ENCODE results near the gene UBL7.
"Not testable (repeated sequence)": the region's sequence is repeated elsewhere in the genome, so short reads cannot be mapped to it uniquely, and the experiment has no call there.

UBL7 gene

DNA sequence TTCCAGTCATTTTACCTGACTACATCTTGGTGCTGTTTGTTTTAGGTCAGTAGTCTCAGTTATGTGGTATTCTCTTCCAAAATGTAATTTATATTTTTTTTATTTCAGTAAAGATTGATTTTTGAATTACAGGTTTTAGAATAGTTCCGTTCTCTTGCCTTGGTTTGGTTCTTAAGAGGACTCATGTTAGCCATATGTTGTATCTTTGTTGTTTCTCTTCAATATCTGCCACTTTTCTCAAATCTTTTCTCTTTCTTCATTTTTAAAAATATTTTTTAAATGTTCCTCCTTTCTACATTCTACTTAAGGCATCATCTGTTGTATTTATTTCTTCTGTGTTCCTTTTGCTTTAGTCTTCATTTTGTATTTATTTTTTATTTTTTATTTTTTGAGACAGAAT is 5.6 kb upstream of the UBL7 start:
- H3K4me3 ChIP-seq (ENCODE audit: low read length): no peak overlapping the region
- no peak for DNase-seq (ENCODE audit: low read depth, low spot score)

DNA sequence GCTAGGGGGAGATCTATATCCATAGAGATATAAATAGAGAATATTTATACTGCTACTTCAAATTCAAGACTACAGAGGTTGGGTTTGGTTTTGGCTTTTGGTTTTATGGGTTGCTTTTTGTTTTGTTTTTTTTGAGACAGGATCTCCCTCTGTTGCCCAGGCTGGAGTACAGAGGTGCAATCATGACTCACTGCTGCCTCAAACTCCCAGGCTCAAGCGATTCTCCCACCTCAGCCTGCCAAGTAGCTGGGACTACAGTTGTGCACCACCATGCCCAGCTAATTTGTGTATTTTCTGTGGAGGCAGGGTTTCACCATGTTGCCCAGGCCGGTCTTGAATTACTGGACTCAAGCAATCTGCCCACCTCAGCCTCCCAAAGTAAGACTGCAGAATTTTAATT is 3.9 kb upstream of the UBL7 start:
- no peak for DNase-seq (ENCODE audit: low read depth, low spot score)
- H3K4me3 ChIP-seq (ENCODE audit: low read length): no peak overlapping the region

DNA sequence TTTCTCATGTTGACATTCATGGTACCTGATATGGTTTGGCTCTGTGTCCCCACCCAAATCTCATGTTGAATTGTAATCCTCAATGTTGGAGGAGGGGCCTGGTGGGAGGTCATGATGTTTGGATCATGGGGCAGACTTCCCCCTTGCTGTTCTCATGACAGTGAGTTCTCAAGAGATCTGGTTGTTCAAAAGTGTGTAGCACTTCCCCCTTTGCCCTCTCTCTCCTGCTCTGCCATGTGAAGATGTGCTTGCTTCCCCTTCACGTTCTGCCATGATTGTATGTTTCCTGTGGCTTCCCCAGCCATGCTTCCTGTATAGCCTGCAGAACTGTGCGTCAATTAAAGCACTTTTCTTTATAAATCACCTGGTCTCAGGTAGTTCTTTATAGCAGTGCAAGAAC is 3.3 kb upstream of the UBL7 start:
- no peak for DNase-seq (ENCODE audit: low read depth, low spot score)
- no peak overlapping the region for H3K4me3 ChIP-seq (ENCODE audit: low read length)

DNA sequence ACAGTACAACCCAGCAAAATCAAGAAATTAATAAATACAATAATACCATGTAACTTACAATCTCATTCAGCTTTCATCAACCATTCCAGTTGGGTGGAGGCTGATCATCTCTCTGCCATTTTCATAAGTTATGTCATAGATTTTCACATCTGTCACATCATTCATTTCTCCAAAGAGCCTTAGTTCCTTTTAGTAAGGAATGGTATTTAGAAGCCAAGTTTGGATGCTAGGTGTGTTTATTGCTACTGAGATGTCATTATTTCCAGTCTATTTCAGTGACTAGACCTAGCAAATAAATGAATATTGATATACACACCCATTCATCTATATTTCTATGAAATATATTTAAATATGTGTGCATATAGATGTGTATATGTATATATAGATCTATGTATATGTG is 2.7 kb upstream of the UBL7 start:
- DNase-seq (ENCODE audit: low read depth, low spot score): no peak
- H3K4me3 ChIP-seq (ENCODE audit: low read length): no peak overlapping the region

- DNase-seq (ENCODE audit: low read depth, low spot score): no peak
- H3K4me3 ChIP-seq (ENCODE audit: low read length): peak overlapping the region; percentile 81
Measured at GRCh38 chr15:74461847-74462511, 1.0 kb upstream of the UBL7 start.

GRCh38 chr15:74460298-74460697 is 662 bp downstream of the UBL7 start:
- DNase-seq (ENCODE audit: low read depth, low spot score): no peak
- peak overlapping the region; percentile 81 for H3K4me3 ChIP-seq (ENCODE audit: low read length)

DNA sequence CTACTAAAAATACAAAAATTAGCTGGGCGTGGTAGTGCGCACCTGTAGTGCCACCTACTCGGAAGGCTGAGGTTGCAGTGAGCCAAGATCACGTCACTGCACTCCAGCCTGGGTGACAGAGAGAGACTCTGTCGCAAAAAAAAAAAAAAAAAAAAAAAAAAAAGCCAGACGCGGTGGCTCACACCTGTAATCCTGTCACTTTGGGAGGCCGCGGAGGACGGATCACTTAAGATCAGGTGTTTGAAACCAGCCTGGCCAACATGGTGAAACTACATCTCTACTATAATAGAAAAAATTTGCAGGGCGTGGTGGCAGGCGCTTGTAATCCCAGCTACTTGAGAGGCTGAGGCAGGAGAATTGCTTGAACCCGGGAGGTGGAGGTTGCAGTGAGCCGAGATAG is 1.2 kb downstream of the UBL7 start:
- H3K4me3 ChIP-seq (ENCODE audit: low read length): peak overlapping the region; percentile 81; the same call in 1 of the 2 replicates
- not testable (repeated sequence) for DNase-seq (ENCODE audit: low read depth, low spot score)

- H3K4me3 ChIP-seq (ENCODE audit: low read length): no peak overlapping the region
- no peak for DNase-seq (ENCODE audit: low read depth, low spot score)
Measured at GRCh38 chr15:74458473-74458872, 2.5 kb downstream of the UBL7 start.

- not testable (repeated sequence) for H3K4me3 ChIP-seq (ENCODE audit: low read length); DNase-seq (ENCODE audit: low read depth, low spot score)
Measured at GRCh38 chr15:74457036-74457435, 3.9 kb downstream of the UBL7 start.

DNA sequence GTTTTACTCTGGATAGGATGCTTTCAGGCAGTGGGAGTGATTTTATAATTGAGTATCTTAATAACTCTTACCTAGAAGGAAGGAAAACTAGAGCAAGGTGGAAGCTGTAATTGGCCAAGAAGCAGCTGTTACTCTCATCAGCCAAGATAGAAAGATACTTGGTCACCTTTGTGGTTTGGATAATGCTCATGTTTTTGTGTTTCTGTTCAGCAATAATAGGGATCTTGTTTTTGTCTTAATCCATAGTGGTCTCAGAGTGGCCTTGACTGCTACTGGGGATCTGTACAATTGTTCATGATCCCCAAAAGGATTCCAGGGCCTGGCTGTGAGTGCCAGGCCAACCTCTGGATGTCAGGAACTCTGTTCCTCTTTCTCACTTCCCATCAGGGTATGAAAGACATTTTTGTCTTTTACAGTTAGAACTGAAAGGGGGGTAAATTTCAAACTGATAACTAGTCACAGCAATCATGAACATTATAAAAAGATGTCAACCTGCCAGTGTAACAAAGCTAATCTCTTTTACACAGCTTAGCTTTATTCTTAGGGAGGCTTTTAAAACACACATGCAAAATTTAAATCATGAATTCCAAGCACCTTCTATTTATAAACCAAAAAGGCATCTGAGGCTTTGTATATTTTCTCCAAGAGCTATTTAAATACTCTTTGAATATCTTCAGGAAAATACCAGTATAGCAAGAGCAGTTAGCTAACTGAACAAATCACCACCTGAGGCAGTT is 6.0 kb downstream of the UBL7 start:
- H3K4me3 ChIP-seq (ENCODE audit: low read length): no peak overlapping the region
- DNase-seq (ENCODE audit: low read depth, low spot score): no peak

- peak; percentile 47 for DNase-seq (ENCODE audit: low read depth, low spot score)
- H3K4me3 ChIP-seq (ENCODE audit: low read length): no peak overlapping the region
Measured at GRCh38 chr15:74453925-74454763, 6.8 kb downstream of the UBL7 start.

DNA sequence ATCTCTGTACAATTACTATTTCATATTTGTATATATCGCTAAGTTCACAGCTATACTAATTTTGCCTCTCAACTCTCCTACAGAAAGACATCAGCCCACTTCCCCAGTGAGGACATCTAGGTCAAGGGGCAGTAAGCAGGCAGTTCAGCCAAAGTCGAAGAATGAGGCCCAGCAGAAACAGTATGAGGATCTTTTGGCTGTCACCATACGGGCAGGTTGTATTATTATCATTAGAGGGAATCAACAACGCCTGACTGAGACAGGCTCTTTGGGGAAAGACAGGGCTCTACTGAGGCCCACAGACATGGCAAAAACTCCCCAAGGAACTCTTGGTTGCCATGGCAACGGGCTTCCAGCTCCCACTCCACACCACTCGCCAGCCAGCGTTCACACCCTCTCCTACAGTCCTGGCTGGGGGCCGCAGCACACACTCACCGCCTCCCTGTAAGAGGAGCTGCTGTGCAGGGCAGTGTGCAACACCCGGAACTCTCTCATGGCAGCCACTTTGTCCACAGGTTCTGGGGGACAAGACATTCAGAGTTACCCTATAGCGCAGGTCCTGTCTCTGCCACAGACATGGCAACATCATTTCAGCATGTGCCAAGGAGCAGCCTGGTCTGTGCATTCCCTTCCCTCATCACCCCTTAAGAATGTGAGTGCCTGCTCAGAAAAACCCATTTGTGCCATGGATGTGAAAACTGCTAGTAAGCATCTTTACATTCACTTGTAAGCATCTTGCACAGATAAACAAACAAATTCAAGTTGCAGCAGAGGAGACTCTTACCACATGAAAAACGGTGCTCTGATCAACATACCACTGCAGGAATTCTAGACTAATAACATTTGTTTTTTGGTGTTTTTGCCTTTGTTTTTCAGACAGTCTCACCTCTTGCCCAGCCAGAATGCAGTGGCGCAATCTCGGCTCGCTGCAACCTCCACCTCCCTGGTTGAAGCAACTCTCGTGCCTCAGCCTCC is 8.8 kb downstream of the UBL7 start:
- DNase-seq (ENCODE audit: low read depth, low spot score): no peak

DNA sequence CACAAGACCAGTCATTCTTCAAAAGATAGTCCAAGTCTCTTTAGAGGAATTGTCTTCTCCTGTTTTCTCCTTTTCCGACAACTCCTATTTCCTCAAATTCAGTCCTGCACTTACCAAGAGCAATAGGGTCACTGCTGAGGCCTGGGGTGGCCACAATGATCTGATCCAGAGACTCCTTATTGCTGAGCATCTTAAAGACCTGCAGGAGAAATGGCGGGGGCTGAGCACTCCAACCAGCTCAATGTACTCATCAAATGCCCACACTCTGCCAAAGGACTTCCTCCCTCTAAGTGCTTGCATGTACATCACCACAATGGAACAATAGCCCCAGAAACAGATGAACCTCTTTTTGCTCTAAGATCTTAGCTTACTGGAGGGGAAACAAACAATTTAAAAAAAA is 9.6 kb downstream of the UBL7 start:
- H3K4me3 ChIP-seq (ENCODE audit: low read length): no peak overlapping the region
- no peak for DNase-seq (ENCODE audit: low read depth, low spot score)

More for the DNA sequence above, 8.8 kb downstream of the UBL7 start:
- H3K4me3 ChIP-seq (ENCODE audit: low read length): no peak overlapping the region

DNA sequence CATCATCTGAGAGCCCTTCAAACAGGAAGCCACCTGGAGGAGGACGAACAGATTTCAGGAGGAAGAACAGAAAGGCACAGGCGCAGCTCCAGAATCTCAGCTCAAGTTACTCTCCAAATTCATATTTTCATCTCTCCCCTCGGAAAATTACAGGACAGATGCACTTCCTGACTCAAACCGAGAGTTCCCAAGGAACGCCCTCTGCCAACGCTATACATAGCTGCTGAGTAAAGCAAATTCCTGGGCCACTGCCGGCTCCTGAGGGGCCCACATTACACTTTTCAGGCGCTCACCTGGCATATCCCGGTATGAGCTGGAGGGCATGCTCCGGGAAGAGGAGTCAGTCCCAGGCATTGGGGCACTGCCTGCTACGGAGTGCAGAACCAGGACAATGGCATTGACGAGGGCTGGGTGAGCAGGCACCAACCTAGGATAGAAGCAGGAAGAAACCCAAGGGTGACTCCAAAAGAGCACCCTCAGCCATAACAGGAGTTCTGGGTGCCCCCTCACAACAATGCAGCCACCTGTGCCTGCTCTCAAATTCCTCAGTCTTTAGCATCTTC is 11.2 kb downstream of the UBL7 start:
- no peak overlapping the region for H3K4me3 ChIP-seq (ENCODE audit: low read length)
- DNase-seq (ENCODE audit: low read depth, low spot score): no peak

GRCh38 chr15:74449095-74449494 is 11.9 kb downstream of the UBL7 start:
- no peak overlapping the region for H3K4me3 ChIP-seq (ENCODE audit: low read length)
- DNase-seq (ENCODE audit: low read depth, low spot score): no peak

DNA sequence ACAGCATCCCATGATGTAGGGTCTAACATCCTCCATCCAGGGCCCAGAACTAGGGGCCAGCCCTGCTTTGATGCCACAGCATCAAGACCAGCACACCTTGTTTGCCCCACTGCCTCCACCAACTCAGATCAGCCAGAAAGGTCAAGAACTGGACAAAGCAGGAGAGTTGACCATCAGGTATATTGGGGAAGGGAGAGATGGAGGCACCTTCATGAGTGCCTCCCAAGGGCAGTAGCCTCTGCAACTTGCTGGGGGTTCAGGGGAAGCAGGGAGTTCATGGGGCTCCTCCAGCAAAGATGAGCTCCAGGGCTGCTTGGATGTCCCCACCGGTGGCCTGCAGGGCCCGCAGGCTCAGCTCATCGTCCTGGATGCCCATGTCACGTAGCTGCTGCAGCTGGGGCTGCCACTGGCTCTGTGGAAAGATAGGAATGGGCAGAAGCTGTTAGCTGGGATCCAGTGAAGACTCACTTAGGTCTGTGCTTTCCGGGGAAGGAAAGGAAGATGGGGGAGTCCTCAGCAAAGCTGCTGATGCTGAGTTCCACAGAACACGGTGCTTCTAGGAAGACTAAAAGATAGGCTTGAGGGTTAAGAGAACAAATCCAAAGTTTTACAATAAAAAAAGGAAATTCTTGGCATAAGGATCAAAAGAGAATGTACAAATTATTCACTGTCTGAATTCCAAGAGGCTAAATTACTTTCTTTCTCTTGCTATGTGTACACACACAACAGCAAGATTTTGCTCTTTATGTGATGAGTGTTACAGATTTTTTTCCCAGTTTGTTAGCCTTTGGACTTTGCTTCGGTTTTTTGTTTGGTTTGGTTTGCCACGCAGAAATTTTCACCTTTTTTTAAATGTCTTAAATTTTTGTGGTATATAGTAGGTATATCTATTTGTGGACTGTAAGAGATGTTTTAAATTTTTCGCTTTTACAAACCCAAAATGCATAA is 14.9 kb downstream of the UBL7 start:
- H3K4me3 ChIP-seq (ENCODE audit: low read length): no peak overlapping the region
- no peak for DNase-seq (ENCODE audit: low read depth, low spot score)
